GM12875 (cell line): ENCODE results near the gene SPHK1.
"Not testable (repeated sequence)": the region's sequence is repeated elsewhere in the genome, so short reads cannot be mapped to it uniquely, and the experiment has no call there.

ENCODE experiments used
- H3K4me3 ChIP-seq: one replicate; pipeline ENCODE4 v1.5.1; 2011; ENCODE audit warnings: low read depth, low read length, control low read depth
- CTCF ChIP-seq: IDR thresholded peaks from 2 replicates; pipeline ENCODE4 v1.5.1; 2011; ENCODE audit warnings: low read depth, mild to moderate bottlenecking, control low read depth, inconsistent platforms, low read length, moderate library complexity, borderline replicate concordance; ENCODE audit not compliant: insufficient read depth

SPHK1 gene

GRCh38 chr17:76354747-76355310 is 29.6 kb upstream of the SPHK1 start:
- no peak overlapping the region for H3K4me3 ChIP-seq
- TF ChIP-seq CTCF: no peak

- H3K4me3 ChIP-seq: no peak overlapping the region
- no peak for TF ChIP-seq CTCF
Observed at GRCh38 chr17:76356803-76357456, 27.5 kb upstream of the SPHK1 start.

- TF ChIP-seq CTCF: no peak
- H3K4me3 ChIP-seq: no peak overlapping the region
Observed at GRCh38 chr17:76357597-76358158, 26.7 kb upstream of the SPHK1 start.

- no peak overlapping the region for H3K4me3 ChIP-seq
- no peak for TF ChIP-seq CTCF
Observed at GRCh38 chr17:76359375-76359774, 25.0 kb upstream of the SPHK1 start.

- H3K4me3 ChIP-seq: not testable (repeated sequence)
Observed at GRCh38 chr17:76359776-76360175, 24.6 kb upstream of the SPHK1 start.

GRCh38 chr17:76360461-76360860 is 23.9 kb upstream of the SPHK1 start:
- no peak overlapping the region for H3K4me3 ChIP-seq
- no peak for TF ChIP-seq CTCF

- H3K4me3 ChIP-seq: no peak overlapping the region
- TF ChIP-seq CTCF: no peak
Observed at GRCh38 chr17:76363107-76363842, 21.1 kb upstream of the SPHK1 start.
